Measurements from ENCODE around the gene SSRP1. TPM values are rescaled to one million over a fixed set of nuclear protein-coding genes. Genes with fewer than 3 reads are reported as not detected.

The SSRP1 gene
- total and polyA plus RNA-seq, 9 of the 15 experiments (the other 6 are each of a cell fraction or from before 2014, with no cell fraction given), result 91.1 to 416 (median 245) TPM

- Histone ChIP-seq H3K4me2 (ENCODE audit: insufficient read depth, low read length) (peak overlapping the region; percentile 91), H3K9me3 (replicated peaks; ENCODE audit: control insufficient read depth, insufficient read depth, low read depth, low read length) (no peaks in the 10 kb centered on the region), H3K27ac (ENCODE audit: extremely low read depth, low read depth, low read length) (peak overlapping the region; percentile 86), H3K4me3 (peak overlapping the region; percentile 92), H3K9me1 (ENCODE audit: control insufficient read depth, insufficient read depth, low read length) (no peaks in the 10 kb centered on the region), H3K36me3 (ENCODE audit: control insufficient read depth, insufficient read depth, low read length) (peaks cover 36% of the 10 kb centered on the region), H4K20me1 (replicated peaks; ENCODE audit: control insufficient read depth, insufficient read depth, low read length) (no peaks in the 10 kb centered on the region; the same call in 1 of the 2 replicates), H3K4me1 (replicated peaks in 1 of 2; ENCODE audit: control insufficient read depth in 2 of 2, insufficient read depth in 2 of 2, low read length in 2 of 2) (peaks cover 10 to 23% of the 10 kb centered on the region in 2 experiments; a peak in 4 of 5 replicates), H2AFZ (ENCODE audit: low read depth, low read length) (peak overlapping the region; percentile 99), H3K27me3 (ENCODE audit: control insufficient read depth in 2 of 2, insufficient read depth in 2 of 2, low read length in 2 of 2) (no peaks in the 10 kb centered on the region; a peak in 2 of 5 replicates), H3K79me2 (ENCODE audit: control insufficient read depth, insufficient read depth, low read length) (peaks cover 40% of the 10 kb centered on the region), H3K9ac (ENCODE audit: insufficient read depth in 1 of 2, low read depth in 2 of 2, low read length in 2 of 2) (peak overlapping the region; percentile 90 to 97; a peak in 3 of 4 replicates)
- ChIA-PET POLR2A (interaction anchor here (0.5 to 3.0 kb wide), 3 partner anchors 10 to 313 kb away, joined by 3 to 28 read pairs (median 3); partner anchors contain the start of gene TNKS1BP1), CTCF (ENCODE audit: low intra/inter-chr PET ratio) (no interaction called here)
- in situ Hi-C loops (cut with MboI) (no loop called here), intact Hi-C loops (cut with micrococcal nuclease) (no loop called here)
- DNase-seq (ENCODE audit: extremely low read depth in 1 of 4, low spot score in 3 of 4) (no peak), FAIRE-seq (peak; percentile 15), ATAC-seq (no peak)
- 27% methylated on average over 12 of the region's 12 CpGs for WGBS (ENCODE audit: insufficient coverage, low coverage, missing lambda C conversion rate)
- BruUV-seq (replicated peaks), result TSS peak; percentile 95
- TF ChIP-seq ARID3A (IDR thresholded peaks at IDR 0.05; ENCODE audit: borderline replicate concordance, low read depth, low read length) (no peak), ELF1 (tag; IDR thresholded peaks at IDR 0.05) (peak; percentile 35), NR2C2 (CRISPR knock-in tag; IDR thresholded peaks at IDR 0.05) (no peak), NR2C2 (tag; IDR thresholded peaks at IDR 0.05) (no peak), ZNF318 (IDR thresholded peaks at IDR 0.05; ENCODE audit: borderline replicate concordance in 1 of 2, low read depth in 1 of 2) (no peak), ZNF511 (CRISPR knock-in tag; IDR thresholded peaks at IDR 0.05) (0 out of 2 replicates have a peak, but pooled peaks have one; percentile 6), RCOR1 (IDR thresholded peaks at IDR 0.05; ENCODE audit: borderline replicate concordance in 1 of 2, low read depth in 2 of 2, low read length in 2 of 2) (peak in 1 of 2 experiments; percentile 72; a peak in 2 of 4 replicates), OTX1 (CRISPR knock-in tag; IDR thresholded peaks at IDR 0.05) (no peak)
Observed at GRCh38 chr11:57336111-57336666, 497 bp upstream of the SSRP1 start.

Measured in K562 (cell line).